GM21723 (cell line): ENCODE measurements around the gene LRMDA.

Experiments
- ATAC-seq: cut with Tn5 transposase; IDR thresholded peaks from one replicate; pipeline ENCODE4 v1.9.1; 2021; ENCODE audit warnings: mild to moderate bottlenecking, moderate library complexity; ENCODE audit not compliant: unreplicated experiment

Gene LRMDA

GRCh38 chr10:76333796-76334195, 902.4 kb downstream of the LRMDA start:
- no peak for ATAC-seq

GRCh38 chr10:76334255-76334654, 902.8 kb downstream of the LRMDA start:
- ATAC-seq, result no peak

- no peak for ATAC-seq
Observed at GRCh38 chr10:76336213-76336963, 905.0 kb downstream of the LRMDA start.

- no peak for ATAC-seq
Observed at GRCh38 chr10:76337641-76338040, 906.2 kb downstream of the LRMDA start.

- no peak for ATAC-seq
Observed at GRCh38 chr10:76338187-76338586, 906.8 kb downstream of the LRMDA start.

GRCh38 chr10:76341740-76342139, 910.3 kb downstream of the LRMDA start:
- ATAC-seq, result no peak

GRCh38 chr10:76342996-76343395, 911.6 kb downstream of the LRMDA start:
- no peak for ATAC-seq

- no peak for ATAC-seq
Observed at GRCh38 chr10:76347832-76348231, 916.4 kb downstream of the LRMDA start.

- no peak for ATAC-seq
Observed at GRCh38 chr10:76350583-76350982, 919.2 kb downstream of the LRMDA start.

- no peak for ATAC-seq
Observed at GRCh38 chr10:76352300-76352699, 920.9 kb downstream of the LRMDA start.

GRCh38 chr10:76353237-76353851, 921.9 kb downstream of the LRMDA start:
- ATAC-seq, result no peak

GRCh38 chr10:76354212-76354738, 922.9 kb downstream of the LRMDA start:
- no peak for ATAC-seq

GRCh38 chr10:76354921-76355320, 923.5 kb downstream of the LRMDA start:
- ATAC-seq, result no peak

- ATAC-seq, result no peak
Observed at GRCh38 chr10:76356557-76356956, 925.1 kb downstream of the LRMDA start.

GRCh38 chr10:76357726-76358415, 926.4 kb downstream of the LRMDA start:
- no peak for ATAC-seq

- ATAC-seq, result no peak
Observed at GRCh38 chr10:76358743-76359395, 927.4 kb downstream of the LRMDA start.

GRCh38 chr10:76375761-76376160, 944.3 kb downstream of the LRMDA start:
- ATAC-seq, result no peak

GRCh38 chr10:76382381-76382851, 951.0 kb downstream of the LRMDA start:
- ATAC-seq, result no peak

GRCh38 chr10:76388321-76389023, 957.0 kb downstream of the LRMDA start:
- ATAC-seq, result no peak

- ATAC-seq, result no peak
Observed at GRCh38 chr10:76393875-76394706, 962.7 kb downstream of the LRMDA start.
